ENCODE results near the gene EGFR. TPM values are rescaled to one million over a fixed set of nuclear protein-coding genes. Genes with fewer than 3 reads are reported as not detected.

Gene EGFR
- total RNA-seq, 4 donors from 2014 or later: 45.5 to 61.1 (median 56.9) TPM

DNA sequence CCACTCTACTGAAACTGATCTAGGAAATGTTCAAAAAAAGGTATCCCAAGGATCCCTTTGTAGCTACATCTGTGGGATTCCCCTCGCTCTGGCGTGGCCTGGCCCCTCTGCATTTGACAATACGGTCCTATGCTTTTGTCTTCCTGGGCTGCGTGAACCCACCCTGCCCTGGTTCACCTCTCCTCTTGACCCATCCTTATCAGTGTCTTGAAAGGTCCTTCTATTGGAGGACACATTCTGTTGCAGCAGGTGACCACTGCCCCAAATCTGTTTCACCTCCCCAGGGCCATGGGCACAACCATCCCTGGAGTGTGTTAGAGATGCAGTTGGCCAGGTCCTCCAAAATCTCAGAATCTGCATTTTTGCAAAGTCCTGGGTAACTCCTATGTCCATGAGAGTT lies 100.8 kb downstream of the EGFR start:
- Histone ChIP-seq H3K27ac (peak overlapping the region in 1 of 4 donors; percentile 77), H3K36me3 (no peaks in the 10 kb centered on the region), H3K4me3 (no peak overlapping the region), H3K4me1 (no peaks in the 10 kb centered on the region), H3K27me3 (no peaks in the 10 kb centered on the region), H3K9me3 (no peaks in the 10 kb centered on the region)
- TF ChIP-seq POLR2A (IDR thresholded peaks at IDR 0.05) (no peak), CTCF (IDR thresholded peaks at IDR 0.05) (no peak)
- no peak for DNase-seq

GRCh38 chr7:55120074-55120473 lies 101.3 kb downstream of the EGFR start:
- Histone ChIP-seq H3K36me3 (no peaks in the 10 kb centered on the region), H3K4me3 (no peak overlapping the region), H3K27me3 (no peaks in the 10 kb centered on the region), H3K9me3 (no peaks in the 10 kb centered on the region), H3K4me1 (no peaks in the 10 kb centered on the region), H3K27ac (peak overlapping the region in 3 of 4 donors; percentile 48 to 77 (median 50))
- no peak for DNase-seq
- TF ChIP-seq CTCF (IDR thresholded peaks at IDR 0.05) (no peak), POLR2A (IDR thresholded peaks at IDR 0.05) (no peak)

- no peak for TF ChIP-seq CTCF (IDR thresholded peaks at IDR 0.05)
- no peak for TF ChIP-seq POLR2A (IDR thresholded peaks at IDR 0.05)
- H3K9me3 ChIP-seq: no peaks in the 10 kb centered on the region
- H3K4me1 ChIP-seq: no peaks in the 10 kb centered on the region
- H3K27me3 ChIP-seq: no peaks in the 10 kb centered on the region
- H3K4me3 ChIP-seq: no peak overlapping the region
- no peak for DNase-seq
- H3K36me3 ChIP-seq: no peaks in the 10 kb centered on the region
- peak overlapping the region; percentile 31 to 77 (median 49) for H3K27ac ChIP-seq
Measured at GRCh38 chr7:55120501-55121198, 101.8 kb downstream of the EGFR start.

GRCh38 chr7:55121249-55121648 lies 102.4 kb downstream of the EGFR start:
- no peak for TF ChIP-seq CTCF (IDR thresholded peaks at IDR 0.05)
- TF ChIP-seq POLR2A (IDR thresholded peaks at IDR 0.05): no peak
- Histone ChIP-seq H3K4me1 (no peaks in the 10 kb centered on the region), H3K27me3 (no peaks in the 10 kb centered on the region), H3K27ac (peak overlapping the region; percentile 31 to 77 (median 46)), H3K9me3 (no peaks in the 10 kb centered on the region), H3K36me3 (no peaks in the 10 kb centered on the region), H3K4me3 (no peak overlapping the region)
- DNase-seq: no peak

DNA sequence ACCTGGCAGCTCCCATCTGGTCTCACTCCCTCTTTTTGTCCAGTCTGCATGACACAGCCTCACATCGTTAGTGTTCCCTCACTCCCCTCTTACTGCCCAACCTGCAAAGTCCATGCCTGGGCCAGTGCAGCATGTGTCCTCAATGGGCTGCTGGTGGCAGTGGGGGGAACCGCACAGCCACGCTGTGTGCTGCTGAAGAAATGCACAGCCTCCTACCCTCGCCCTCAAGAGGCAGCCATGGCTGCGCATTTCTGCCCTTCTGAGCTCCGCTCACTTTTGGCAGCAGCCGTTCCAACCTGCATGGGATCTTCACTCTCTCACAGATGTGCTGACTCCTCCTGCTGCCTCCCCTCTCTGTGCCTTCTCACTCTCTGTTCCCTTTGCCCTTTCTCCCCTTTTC lies 103.4 kb downstream of the EGFR start:
- Histone ChIP-seq H3K4me1 (peaks cover 0 to 4% (median 0%) of the 10 kb centered on the region in 4 donors), H3K36me3 (no peaks in the 10 kb centered on the region), H3K9me3 (no peaks in the 10 kb centered on the region), H3K4me3 (no peak overlapping the region), H3K27me3 (no peaks in the 10 kb centered on the region), H3K27ac (peak overlapping the region in 1 of 4 donors; percentile 5)
- no peak for DNase-seq
- TF ChIP-seq POLR2A (IDR thresholded peaks at IDR 0.05) (no peak), CTCF (IDR thresholded peaks at IDR 0.05) (no peak)
